ENCODE measurements around the gene RGSL1. TPM values are rescaled to one million over a fixed set of nuclear protein-coding genes. Genes with fewer than 3 reads are reported as not detected.

Gene RGSL1
- polyA plus RNA-seq, 3 donors: 0.07 to 0.10 TPM; not detected in 1

DNA sequence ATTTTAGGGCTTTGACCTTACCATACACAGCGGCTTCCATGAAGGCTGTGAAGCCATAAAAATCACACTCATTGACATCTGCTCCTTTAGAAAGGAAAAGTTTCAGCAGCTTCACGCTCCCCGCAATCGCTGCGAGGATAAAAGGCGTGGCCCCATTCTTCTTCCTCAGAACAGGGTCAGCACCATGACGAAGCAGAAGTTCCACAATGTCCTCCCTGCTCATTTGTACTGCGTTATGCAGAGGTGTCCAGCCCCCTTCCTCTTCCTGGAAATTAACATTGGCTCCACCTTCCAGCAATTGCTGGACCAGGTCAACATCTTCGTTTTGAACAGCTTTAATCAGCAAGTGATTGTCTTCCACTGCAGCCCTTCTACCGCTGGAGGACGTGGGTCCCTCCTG lies 136.4 kb downstream of the RGSL1 start:
- DNase-seq (ENCODE audit: low read depth in 3 of 3, low spot score in 2 of 3): no peak

DNA sequence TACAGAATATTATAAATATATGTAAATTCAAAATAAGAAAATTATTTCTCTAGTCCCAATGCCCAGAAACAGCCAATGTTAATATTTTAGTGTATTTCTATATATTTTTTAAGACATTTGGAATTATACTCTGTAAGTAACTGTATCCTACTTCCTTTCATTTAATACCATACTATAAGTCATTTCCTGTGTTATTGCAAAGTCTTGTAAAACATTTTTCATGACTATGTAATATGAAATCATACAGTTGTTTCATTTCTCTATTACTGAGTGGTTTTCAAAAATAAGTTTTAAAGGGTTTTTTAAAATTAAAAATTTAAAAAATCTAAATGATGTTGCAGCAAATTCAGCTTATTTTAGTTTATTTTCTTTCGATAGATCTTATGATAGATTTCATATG lies 137.1 kb downstream of the RGSL1 start:
- DNase-seq (ENCODE audit: low read depth in 3 of 3, low spot score in 2 of 3): no peak

DNA sequence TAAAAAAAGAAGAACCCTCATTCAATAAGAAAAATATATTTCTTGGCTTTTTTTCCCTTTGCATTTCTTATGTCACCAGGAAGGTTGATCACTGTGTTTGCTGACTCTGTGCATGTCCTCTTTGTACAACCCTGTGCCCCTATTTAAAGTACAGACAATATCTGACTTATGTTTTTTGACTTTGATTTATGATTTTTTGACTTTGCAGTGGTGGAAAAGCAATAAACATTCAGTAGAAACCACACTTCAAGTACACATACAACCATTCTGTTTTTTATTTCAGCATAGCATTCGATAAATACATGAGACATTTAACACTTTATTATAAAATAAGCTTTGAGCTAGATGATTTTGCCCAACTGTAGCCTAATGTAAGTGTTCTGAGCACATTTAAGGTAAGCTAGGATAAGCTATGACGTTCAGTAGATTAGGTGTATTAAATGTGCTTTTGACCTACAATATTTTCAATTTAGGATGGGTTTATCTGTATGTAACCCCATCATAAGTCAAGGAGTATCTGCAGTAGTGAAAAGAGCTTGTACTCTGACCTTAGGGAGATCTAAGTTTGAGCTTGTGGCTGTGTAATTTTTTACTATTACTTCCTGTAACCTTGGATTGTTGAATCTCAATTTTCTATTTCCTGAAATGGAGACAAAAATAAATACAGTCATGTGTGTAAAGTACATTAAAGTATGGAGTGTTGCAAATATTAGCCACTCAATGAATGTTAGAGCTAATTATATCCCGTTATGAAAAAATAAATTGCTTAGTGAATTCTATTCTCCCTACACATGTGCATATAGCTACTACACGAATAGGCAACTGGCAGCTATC lies 137.9 kb downstream of the RGSL1 start:
- DNase-seq (ENCODE audit: low read depth in 3 of 3, low spot score in 2 of 3): no peak

GRCh38 chr1:182588500-182589396 lies 138.8 kb downstream of the RGSL1 start, which contains the start of gene RNASEL:
Gene RNASEL (minus strand): TSS chr1:182589256. CDS start chr1:182586806, 2,450 bp downstream.
- DNase-seq (ENCODE audit: low read depth in 3 of 3, low spot score in 2 of 3): peak in 2 of 3 donors; percentile 60 to 63

GRCh38 chr1:182589520-182589919 lies 139.6 kb downstream of the RGSL1 start:
- DNase-seq (ENCODE audit: low read depth in 3 of 3, low spot score in 2 of 3): no peak

DNA sequence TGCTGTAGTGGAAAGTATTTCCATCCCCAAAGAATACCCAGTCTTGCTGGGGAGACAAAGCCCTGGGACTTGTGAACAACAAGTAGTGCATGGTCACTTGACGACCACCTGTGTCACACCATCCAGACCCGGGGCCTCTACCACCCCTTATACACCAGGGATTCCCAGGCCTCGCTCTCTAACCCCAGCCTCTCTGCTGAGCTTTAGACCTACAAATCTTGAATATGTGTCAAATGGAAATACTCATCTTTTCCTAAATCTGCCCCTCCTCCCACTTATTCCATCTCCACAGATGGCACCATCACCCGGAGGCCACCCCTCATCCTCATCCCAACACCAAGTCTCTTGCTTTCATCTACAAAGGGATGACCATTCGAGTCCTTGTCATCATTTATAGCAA lies 140.0 kb downstream of the RGSL1 start:
- DNase-seq (ENCODE audit: low read depth in 3 of 3, low spot score in 2 of 3): no peak

GRCh38 chr1:182595641-182596240 lies 145.8 kb downstream of the RGSL1 start:
- no peak for DNase-seq (ENCODE audit: low read depth in 3 of 3, low spot score in 2 of 3)

GRCh38 chr1:182596934-182597333 lies 147.0 kb downstream of the RGSL1 start:
- DNase-seq (ENCODE audit: low read depth in 3 of 3, low spot score in 2 of 3): no peak

DNA sequence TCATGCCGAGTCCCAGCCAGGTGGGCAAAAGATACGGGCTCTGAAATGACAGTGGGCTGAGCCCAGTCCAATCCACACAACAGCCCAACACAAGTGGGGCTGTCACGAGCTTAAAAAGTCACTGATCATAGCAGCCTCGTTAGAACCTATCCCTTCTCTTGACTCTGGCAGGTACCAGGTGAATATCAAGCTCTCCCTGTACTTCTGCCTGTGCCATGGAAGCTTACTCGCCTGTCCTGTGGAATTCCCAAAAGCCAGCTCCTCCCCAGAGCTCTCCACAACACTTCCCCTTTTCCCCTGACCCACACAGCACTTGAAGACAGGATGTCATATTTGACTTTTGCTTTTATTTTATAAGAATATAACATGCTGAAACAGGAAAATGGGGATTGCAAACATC lies 148.3 kb downstream of the RGSL1 start:
- no peak for DNase-seq (ENCODE audit: low read depth in 3 of 3, low spot score in 2 of 3)

DNA sequence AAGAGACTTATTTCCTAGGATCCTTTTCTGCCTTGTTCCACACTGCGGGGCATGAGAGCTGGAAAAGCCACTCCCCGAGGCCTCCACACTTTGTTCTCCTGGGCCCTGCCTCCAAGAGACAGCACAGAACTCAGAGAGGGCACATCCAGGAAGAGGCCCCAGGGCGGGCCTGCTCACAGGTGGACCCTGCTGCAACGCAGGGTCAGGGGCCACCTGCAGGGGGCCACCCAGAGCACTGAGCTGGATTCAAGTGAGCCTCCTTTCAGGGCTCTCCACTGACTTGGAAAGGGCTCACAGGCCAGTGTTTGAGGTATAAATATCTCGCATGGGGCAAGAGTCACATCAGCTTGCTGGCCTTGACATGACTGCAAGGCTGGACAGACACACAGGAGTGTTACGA lies 149.4 kb downstream of the RGSL1 start:
- no peak for DNase-seq (ENCODE audit: low read depth in 3 of 3, low spot score in 2 of 3)

GRCh38 chr1:182600036-182600713 lies 150.2 kb downstream of the RGSL1 start:
- DNase-seq (ENCODE audit: low read depth in 3 of 3, low spot score in 2 of 3): no peak

- DNase-seq (ENCODE audit: low read depth in 3 of 3, low spot score in 2 of 3): no peak
These were observed 150.9 kb downstream of the RGSL1 start for GRCh38 chr1:182600745-182601415.

DNA sequence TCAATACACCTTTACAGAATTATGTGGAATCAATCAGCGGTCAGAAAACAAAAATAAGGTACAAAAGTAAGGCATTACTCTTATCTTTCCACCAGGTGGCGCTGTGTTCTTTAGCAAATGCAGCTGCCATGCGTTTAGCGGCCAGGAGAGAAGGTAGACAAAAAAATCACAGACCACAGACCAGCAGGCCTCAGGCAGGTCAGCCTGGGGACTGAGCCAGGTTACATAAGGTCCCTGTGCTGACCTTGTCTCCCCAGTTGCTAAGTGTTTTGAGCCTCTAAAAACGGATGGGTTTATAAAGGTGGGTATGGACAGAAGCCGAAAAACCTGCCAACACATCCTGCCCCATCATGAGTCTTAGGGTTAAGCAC lies 151.5 kb downstream of the RGSL1 start:
- peak in 1 of 3 donors; percentile 73 for DNase-seq (ENCODE audit: low read depth in 3 of 3, low spot score in 2 of 3)

DNA sequence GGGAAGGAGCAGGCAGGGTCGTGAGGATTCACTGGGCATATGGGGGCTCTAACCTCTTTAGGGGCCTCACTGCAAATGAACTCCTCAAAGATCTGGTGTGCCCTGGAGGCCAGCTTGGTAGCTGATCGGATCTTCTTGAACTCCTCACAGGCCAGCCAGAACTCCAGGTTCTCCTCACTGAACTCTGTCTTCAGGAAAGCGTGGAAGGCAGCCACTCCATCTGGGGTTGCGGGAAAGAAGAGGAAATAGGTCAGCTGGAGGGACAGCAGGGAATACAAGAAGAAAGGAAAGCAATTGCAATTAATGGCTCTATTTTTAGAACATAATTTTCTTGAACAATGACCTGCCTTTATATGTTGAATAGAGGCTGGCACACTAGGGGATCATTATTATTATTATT lies 152.0 kb downstream of the RGSL1 start:
- no peak for DNase-seq (ENCODE audit: low read depth in 3 of 3, low spot score in 2 of 3)

- no peak for DNase-seq (ENCODE audit: low read depth in 3 of 3, low spot score in 2 of 3)
These were observed 153.1 kb downstream of the RGSL1 start for GRCh38 chr1:182602935-182603645.

- no peak for DNase-seq (ENCODE audit: low read depth in 3 of 3, low spot score in 2 of 3)
These were observed 153.8 kb downstream of the RGSL1 start for GRCh38 chr1:182603646-182604174.

GRCh38 chr1:182604175-182605164 lies 154.5 kb downstream of the RGSL1 start, which contains the start of gene RGS16:
Gene RGS16 (minus strand): TSS chr1:182604389. CDS start chr1:182604259, 130 bp downstream.
- DNase-seq (ENCODE audit: low read depth in 3 of 3, low spot score in 2 of 3): peak in 1 of 3 donors; percentile 57

GRCh38 chr1:182607566-182607965 lies 157.6 kb downstream of the RGSL1 start:
- DNase-seq (ENCODE audit: low read depth in 3 of 3, low spot score in 2 of 3): no peak

All from right renal cortex interstitium (tissue), 3 donors.